Measurements from ENCODE around the gene TSPAN9. TPM values are rescaled to one million over a fixed set of nuclear protein-coding genes. Genes with fewer than 3 reads are reported as not detected.

TSPAN9 gene
- total RNA-seq, 1 experiment from 2014 or later: 13.2 TPM

GRCh38 chr12:3084742-3085141 lies 7.6 kb downstream of the TSPAN9 start:
- Histone ChIP-seq H2AFZ (ENCODE audit: low read depth, low read length, poor library complexity, severe bottlenecking) (no peak overlapping the region), H3K9ac (ENCODE audit: low read length) (no peak overlapping the region), H3K4me2 (ENCODE audit: low read length) (no peak overlapping the region), H3K4me1 (ENCODE audit: control insufficient read depth in 1 of 2, insufficient read depth in 2 of 2, low read length in 2 of 2) (peaks cover 0 to 8% of the 10 kb centered on the region in 2 experiments; a peak in 1 of 4 replicates), H3K27ac (ENCODE audit: low read depth, low read length) (no peak overlapping the region), H3K79me2 (ENCODE audit: insufficient read depth, low read length) (no peaks in the 10 kb centered on the region), H3K9me2 (ENCODE audit: insufficient read depth) (no peaks in the 10 kb centered on the region), H3K9me3 (ENCODE audit: control insufficient read depth in 1 of 2, insufficient read depth in 1 of 2, low read depth in 1 of 2, low read length in 2 of 2) (no peaks in the 10 kb centered on the region), H3K4me3 (replicated peaks in 1 of 2; ENCODE audit: low read depth in 1 of 2, low read length in 2 of 2) (no peak overlapping the region), H3K27me3 (ENCODE audit: insufficient read depth, low read length) (no peaks in the 10 kb centered on the region), H4K20me1 (ENCODE audit: insufficient read depth) (no peaks in the 10 kb centered on the region), H3K36me3 (ENCODE audit: control insufficient read depth in 1 of 2, insufficient read depth in 2 of 2, low read length in 2 of 2) (no peaks in the 10 kb centered on the region)
- ATAC-seq (no peak), DNase-seq (ENCODE audit: low read depth, low spot score) (no peak)
- BruUV-seq (replicated peaks): no TSS peak
- intact Hi-C loops (cut with micrococcal nuclease): no loop called here
- ChIA-PET RAD21 (ENCODE audit: low non-redundant PET in 1 of 2, low total read pairs in 2 of 2, uncharacterized antibody in 2 of 2, unreplicated experiment in 2 of 2) (no interaction called here), CTCF (no interaction called here), POLR2A (no interaction called here)
- TF ChIP-seq REST (IDR thresholded peaks at IDR 0.05; ENCODE audit: low read depth) (no peak), EZH2phosphoT487 (IDR thresholded peaks at IDR 0.05; ENCODE audit: borderline replicate concordance) (no peak), TCF7L2 (IDR thresholded peaks at IDR 0.05; ENCODE audit: borderline replicate concordance, extremely low read depth, insufficient read depth, insufficient read length) (no peak), MAX (IDR thresholded peaks at IDR 0.05) (no peak), SRF (IDR thresholded peaks at IDR 0.05; ENCODE audit: low read depth) (no peak), CEBPB (IDR thresholded peaks at IDR 0.05; ENCODE audit: low read depth) (no peak), EZH2 (IDR thresholded peaks at IDR 0.05) (no peak), SIN3A (IDR thresholded peaks at IDR 0.05; ENCODE audit: low read depth) (no peak), YY1 (IDR thresholded peaks at IDR 0.05; ENCODE audit: extremely low read depth, insufficient replicate concordance, low read depth, low read length) (no peak), ZFX (IDR thresholded peaks at IDR 0.05) (no peak), RAD21 (IDR thresholded peaks at IDR 0.05; ENCODE audit: low read depth) (no peak), POLR2A (IDR thresholded peaks at IDR 0.05; ENCODE audit: borderline replicate concordance, extremely low read depth, insufficient read depth, insufficient read length) (no peak), EGR1 (IDR thresholded peaks at IDR 0.05; ENCODE audit: low read depth) (no peak)

All from HCT116 (cell line).